ENCODE results near the gene FAT3.

DNA sequence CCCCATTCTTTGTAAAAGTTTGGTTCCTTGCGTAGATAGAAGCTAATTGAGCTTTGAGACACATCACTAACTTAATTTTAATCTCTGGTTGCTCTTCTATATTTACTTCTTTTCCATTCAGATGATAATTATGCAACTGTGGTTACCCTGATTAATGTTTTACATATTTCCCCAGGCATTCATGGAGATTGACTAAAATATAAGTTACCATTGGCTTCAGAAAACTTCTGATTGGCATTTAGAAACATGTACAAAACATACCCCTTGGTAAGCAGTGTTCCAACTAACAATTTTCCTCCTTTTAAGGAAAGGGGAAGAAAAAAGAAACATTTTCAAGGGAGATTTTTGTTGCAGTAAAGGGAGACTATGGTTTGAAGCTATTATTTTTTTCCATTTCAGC, 43.9 kb downstream of the FAT3 start:
- TF ChIP-seq, protein P1, sequence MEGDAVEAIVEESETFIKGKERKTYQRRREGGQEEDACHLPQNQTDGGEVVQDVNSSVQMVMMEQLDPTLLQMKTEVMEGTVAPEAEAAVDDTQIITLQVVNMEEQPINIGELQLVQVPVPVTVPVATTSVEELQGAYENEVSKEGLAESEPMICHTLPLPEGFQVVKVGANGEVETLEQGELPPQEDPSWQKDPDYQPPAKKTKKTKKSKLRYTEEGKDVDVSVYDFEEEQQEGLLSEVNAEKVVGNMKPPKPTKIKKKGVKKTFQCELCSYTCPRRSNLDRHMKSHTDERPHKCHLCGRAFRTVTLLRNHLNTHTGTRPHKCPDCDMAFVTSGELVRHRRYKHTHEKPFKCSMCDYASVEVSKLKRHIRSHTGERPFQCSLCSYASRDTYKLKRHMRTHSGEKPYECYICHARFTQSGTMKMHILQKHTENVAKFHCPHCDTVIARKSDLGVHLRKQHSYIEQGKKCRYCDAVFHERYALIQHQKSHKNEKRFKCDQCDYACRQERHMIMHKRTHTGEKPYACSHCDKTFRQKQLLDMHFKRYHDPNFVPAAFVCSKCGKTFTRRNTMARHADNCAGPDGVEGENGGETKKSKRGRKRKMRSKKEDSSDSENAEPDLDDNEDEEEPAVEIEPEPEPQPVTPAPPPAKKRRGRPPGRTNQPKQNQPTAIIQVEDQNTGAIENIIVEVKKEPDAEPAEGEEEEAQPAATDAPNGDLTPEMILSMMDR (IDR thresholded peaks at IDR 0.05), result no peak
- no peak for TF ChIP-seq POLR2A (IDR thresholded peaks at IDR 0.05)

All from thyroid gland (tissue), 4 donors.